Measurements from ENCODE around the gene MACROD2. TPM values are rescaled to one million over a fixed set of nuclear protein-coding genes. Genes with fewer than 3 reads are reported as not detected.

Gene MACROD2
- polyA plus RNA-seq, 1 donor from 2014 or later = 23.2 TPM

DNA sequence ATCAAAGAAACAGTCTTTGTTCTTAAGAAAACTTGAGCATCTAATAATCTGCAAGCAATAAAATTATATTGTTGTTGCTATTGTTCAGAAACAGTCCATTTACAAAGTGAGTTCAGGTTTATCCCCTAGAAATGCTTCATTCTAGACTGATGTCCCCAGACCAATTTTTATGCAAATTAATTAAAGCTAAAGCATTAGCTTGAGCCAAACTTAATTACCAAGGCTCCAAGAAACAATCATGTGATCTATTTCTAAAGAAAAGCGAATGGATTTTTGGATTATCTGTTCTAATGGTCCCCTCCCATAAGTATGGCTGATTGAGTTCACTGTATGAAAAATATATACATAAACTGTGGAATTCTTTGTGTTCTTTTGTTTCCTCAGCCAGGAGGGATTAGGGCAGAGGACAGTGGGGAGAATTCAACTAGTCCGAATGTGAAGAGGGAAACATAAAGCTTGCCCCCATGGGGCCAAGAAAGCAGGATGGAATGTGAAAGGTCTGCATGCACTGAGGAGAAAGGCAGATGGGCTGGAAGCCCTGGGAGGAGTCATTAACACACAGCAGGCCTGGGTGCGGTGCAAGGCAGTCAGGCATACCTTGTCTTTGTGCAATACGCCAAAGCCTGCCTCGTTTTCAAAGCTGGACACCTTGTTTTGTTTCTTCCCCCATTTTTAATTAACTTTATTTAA is 1980.9 kb downstream of the MACROD2 start:
- Histone ChIP-seq H3K9me3 (ENCODE audit: low read length) (no peaks in the 10 kb centered on the region), H3K27ac (ENCODE audit: low read length) (no peak overlapping the region), H3K27me3 (ENCODE audit: insufficient read depth, low read depth, low read length) (no peaks in the 10 kb centered on the region), H2AFZ (ENCODE audit: low read depth, low read length) (no peak overlapping the region), H4K20me1 (ENCODE audit: insufficient read depth) (no peaks in the 10 kb centered on the region), H3K4me2 (ENCODE audit: low read length) (no peak overlapping the region), H3K9ac (ENCODE audit: low read length) (no peak overlapping the region), H3K4me3 (ENCODE audit: low read length) (no peak overlapping the region), H3K79me2 (replicated peaks; ENCODE audit: insufficient read depth, low read length) (no peaks in the 10 kb centered on the region), H3F3A (ENCODE audit: insufficient read depth, low read length, poor library complexity, severe bottlenecking) (no peaks in the 10 kb centered on the region), H3K9me2 (ENCODE audit: insufficient read depth, low read length) (no peaks in the 10 kb centered on the region), H3K36me3 (ENCODE audit: insufficient read depth, low read length) (no peaks in the 10 kb centered on the region)
- TF ChIP-seq, protein P1, sequence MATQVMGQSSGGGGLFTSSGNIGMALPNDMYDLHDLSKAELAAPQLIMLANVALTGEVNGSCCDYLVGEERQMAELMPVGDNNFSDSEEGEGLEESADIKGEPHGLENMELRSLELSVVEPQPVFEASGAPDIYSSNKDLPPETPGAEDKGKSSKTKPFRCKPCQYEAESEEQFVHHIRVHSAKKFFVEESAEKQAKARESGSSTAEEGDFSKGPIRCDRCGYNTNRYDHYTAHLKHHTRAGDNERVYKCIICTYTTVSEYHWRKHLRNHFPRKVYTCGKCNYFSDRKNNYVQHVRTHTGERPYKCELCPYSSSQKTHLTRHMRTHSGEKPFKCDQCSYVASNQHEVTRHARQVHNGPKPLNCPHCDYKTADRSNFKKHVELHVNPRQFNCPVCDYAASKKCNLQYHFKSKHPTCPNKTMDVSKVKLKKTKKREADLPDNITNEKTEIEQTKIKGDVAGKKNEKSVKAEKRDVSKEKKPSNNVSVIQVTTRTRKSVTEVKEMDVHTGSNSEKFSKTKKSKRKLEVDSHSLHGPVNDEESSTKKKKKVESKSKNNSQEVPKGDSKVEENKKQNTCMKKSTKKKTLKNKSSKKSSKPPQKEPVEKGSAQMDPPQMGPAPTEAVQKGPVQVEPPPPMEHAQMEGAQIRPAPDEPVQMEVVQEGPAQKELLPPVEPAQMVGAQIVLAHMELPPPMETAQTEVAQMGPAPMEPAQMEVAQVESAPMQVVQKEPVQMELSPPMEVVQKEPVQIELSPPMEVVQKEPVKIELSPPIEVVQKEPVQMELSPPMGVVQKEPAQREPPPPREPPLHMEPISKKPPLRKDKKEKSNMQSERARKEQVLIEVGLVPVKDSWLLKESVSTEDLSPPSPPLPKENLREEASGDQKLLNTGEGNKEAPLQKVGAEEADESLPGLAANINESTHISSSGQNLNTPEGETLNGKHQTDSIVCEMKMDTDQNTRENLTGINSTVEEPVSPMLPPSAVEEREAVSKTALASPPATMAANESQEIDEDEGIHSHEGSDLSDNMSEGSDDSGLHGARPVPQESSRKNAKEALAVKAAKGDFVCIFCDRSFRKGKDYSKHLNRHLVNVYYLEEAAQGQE (IDR thresholded peaks at IDR 0.05; ENCODE audit: borderline replicate concordance) = no peak
- TF ChIP-seq EP300 (conservative IDR thresholded peaks at IDR 0.05; ENCODE audit: poor library complexity, severe bottlenecking) (no peak), RAD21 (conservative IDR thresholded peaks at IDR 0.05) (no peak), POLR2AphosphoS5 (IDR thresholded peaks at IDR 0.05) (no peak), TAF1 (IDR thresholded peaks at IDR 0.05; ENCODE audit: low read depth) (no peak), MXI1 (conservative IDR thresholded peaks at IDR 0.05; ENCODE audit: poor library complexity, severe bottlenecking) (no peak)
- TF ChIP-seq, protein P2, sequence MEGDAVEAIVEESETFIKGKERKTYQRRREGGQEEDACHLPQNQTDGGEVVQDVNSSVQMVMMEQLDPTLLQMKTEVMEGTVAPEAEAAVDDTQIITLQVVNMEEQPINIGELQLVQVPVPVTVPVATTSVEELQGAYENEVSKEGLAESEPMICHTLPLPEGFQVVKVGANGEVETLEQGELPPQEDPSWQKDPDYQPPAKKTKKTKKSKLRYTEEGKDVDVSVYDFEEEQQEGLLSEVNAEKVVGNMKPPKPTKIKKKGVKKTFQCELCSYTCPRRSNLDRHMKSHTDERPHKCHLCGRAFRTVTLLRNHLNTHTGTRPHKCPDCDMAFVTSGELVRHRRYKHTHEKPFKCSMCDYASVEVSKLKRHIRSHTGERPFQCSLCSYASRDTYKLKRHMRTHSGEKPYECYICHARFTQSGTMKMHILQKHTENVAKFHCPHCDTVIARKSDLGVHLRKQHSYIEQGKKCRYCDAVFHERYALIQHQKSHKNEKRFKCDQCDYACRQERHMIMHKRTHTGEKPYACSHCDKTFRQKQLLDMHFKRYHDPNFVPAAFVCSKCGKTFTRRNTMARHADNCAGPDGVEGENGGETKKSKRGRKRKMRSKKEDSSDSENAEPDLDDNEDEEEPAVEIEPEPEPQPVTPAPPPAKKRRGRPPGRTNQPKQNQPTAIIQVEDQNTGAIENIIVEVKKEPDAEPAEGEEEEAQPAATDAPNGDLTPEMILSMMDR (IDR thresholded peaks at IDR 0.05; ENCODE audit: poor library complexity, severe bottlenecking) = no peak

DNA sequence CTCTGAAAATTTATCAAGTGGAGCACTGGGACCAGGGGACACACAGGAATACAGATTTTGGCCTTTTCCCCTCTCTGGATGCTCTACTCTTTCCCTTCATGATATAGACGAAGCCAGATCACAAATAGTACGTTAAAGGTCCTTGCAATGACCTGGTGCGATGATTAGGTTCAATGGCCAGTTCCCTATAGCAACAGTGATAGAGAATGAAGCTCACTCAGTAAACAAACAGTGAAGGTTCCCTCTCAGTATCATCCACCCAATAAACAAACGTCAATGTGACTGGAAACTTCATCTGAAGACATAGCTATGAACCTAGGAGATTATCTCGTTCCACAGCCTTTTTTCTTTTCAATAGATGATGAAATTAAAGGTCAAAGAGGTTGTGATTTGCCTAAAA is 1981.7 kb downstream of the MACROD2 start:
- no peaks in the 10 kb centered on the region for H4K20me1 ChIP-seq (ENCODE audit: insufficient read depth)
- no peak overlapping the region for H3K4me3 ChIP-seq (ENCODE audit: low read length)
- no peaks in the 10 kb centered on the region for H3K9me2 ChIP-seq (ENCODE audit: insufficient read depth, low read length)
- H3K4me2 ChIP-seq (ENCODE audit: low read length) = no peak overlapping the region
- no peaks in the 10 kb centered on the region for H3K79me2 ChIP-seq (replicated peaks; ENCODE audit: insufficient read depth, low read length)
- no peaks in the 10 kb centered on the region for H3K27me3 ChIP-seq (ENCODE audit: insufficient read depth, low read depth, low read length)
- H3K36me3 ChIP-seq (ENCODE audit: insufficient read depth, low read length) = no peaks in the 10 kb centered on the region
- H2AFZ ChIP-seq (ENCODE audit: low read depth, low read length) = no peak overlapping the region
- TF ChIP-seq EZH2 (IDR thresholded peaks at IDR 0.05; ENCODE audit: borderline replicate concordance, insufficient read depth, low read length, poor library complexity, severe bottlenecking) (no peak), EP300 (conservative IDR thresholded peaks at IDR 0.05; ENCODE audit: poor library complexity, severe bottlenecking) (no peak), SMC3 (conservative IDR thresholded peaks at IDR 0.05; ENCODE audit: poor library complexity) (no peak), MXI1 (conservative IDR thresholded peaks at IDR 0.05; ENCODE audit: poor library complexity, severe bottlenecking) (no peak), TAF1 (IDR thresholded peaks at IDR 0.05; ENCODE audit: low read depth) (no peak), RAD21 (conservative IDR thresholded peaks at IDR 0.05) (no peak), POLR2AphosphoS5 (IDR thresholded peaks at IDR 0.05) (no peak)
- TF ChIP-seq, protein P1 (IDR thresholded peaks at IDR 0.05; ENCODE audit: borderline replicate concordance) = no peak
- TF ChIP-seq, protein P2 (IDR thresholded peaks at IDR 0.05; ENCODE audit: poor library complexity, severe bottlenecking) = no peak
- no peak overlapping the region for H3K27ac ChIP-seq (ENCODE audit: low read length)
- no peaks in the 10 kb centered on the region for H3F3A ChIP-seq (ENCODE audit: insufficient read depth, low read length, poor library complexity, severe bottlenecking)
- H3K9ac ChIP-seq (ENCODE audit: low read length) = no peak overlapping the region
- H3K9me3 ChIP-seq (ENCODE audit: low read length) = no peaks in the 10 kb centered on the region
